Amygdala (tissue), 56 donors: ENCODE measurements around the gene SLC23A3.

Source experiments
- DNase-seq, 56 donors: peaks; one replicate each; lab custom pipeline; 2025; lab: John Stamatoyannopoulos, UW

The SLC23A3 gene

DNA sequence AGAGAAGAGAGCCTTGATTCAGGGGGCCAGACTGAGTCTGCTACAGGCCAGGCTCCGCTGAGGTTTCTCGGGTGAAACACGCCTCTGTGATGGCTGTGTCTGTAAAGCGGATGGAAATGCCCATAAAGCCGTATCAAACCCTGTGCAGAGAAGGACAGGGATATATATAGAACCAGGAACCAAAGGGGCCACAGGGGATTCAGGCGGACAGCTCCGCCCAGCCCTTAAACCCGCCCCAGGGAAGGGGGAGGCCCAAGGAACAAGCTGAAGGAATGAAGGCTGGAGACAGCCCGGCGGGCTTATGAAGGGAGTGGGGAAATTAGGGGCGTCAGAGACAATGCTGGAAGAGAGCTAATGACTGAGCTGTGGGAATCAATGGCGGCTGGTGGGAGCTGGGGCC, 51.3 kb downstream of the SLC23A3 start:
- no peak for DNase-seq

- DNase-seq = no peak
These were observed 52.8 kb downstream of the SLC23A3 start for GRCh38 chr2:219116776-219117646.

GRCh38 chr2:219112651-219113338, 57.0 kb downstream of the SLC23A3 start:
- DNase-seq = no peak

DNA sequence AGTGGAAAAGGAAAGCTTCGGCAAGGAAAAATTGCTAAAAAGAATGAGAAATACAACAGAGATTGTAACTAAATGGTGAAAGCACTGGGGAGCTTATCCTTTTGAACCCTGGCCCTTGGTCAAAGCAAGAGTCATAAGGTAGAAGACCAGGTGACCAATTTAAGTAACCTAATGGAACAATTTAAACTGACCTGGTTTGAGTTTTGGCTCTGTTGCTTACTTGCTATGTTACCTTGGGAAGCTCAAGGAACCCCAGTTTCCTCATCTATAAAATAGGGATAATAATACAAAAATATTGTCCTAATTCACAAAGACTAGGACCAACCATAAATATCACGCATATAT, 57.8 kb downstream of the SLC23A3 start:
- DNase-seq = no peak
